Breast epithelium (tissue), 3 donors: ENCODE results near the gene TAF11L2.

Source experiments
- CTCF ChIP-seq, 3 donors: fragments of 450-650 bp; IDR thresholded peaks; one replicate each; pipeline ENCODE4 v1.5.1; 2016 to 2017; ENCODE audit warnings: antibody characterized with exemption in 3 of 3, mild to moderate bottlenecking in 3 of 3, moderate library complexity in 3 of 3
- POLR2A ChIP-seq: fragments of 450-650 bp; IDR thresholded peaks from one replicate; pipeline ENCODE4 v1.6.1; 2016; ENCODE audit warnings: antibody characterized with exemption, mild to moderate bottlenecking, moderate library complexity

- TF ChIP-seq POLR2A (no peak), CTCF (IDR thresholded peaks at IDR 0.05) (no peak)
Measured at GRCh38 chr5:17481378-17481777, 16.7 kb upstream of the TAF11L2 start.
